Progenitor cell of endocrine pancreas (in vitro differentiated cells): ENCODE results near the gene PARD3. TPM values are rescaled to one million over a fixed set of nuclear protein-coding genes. Genes with fewer than 3 reads are reported as not detected.

Experiments used
- DNase-seq: peaks from one replicate; pipeline ENCODE4 v3.0.0; 2021; ENCODE audit warnings: low spot score; ENCODE audit not compliant: unreplicated experiment
- H3K27ac Mint-ChIP-seq: 2 replicates; pipeline ENCODE4 v1.8.0; 2021; ENCODE audit warnings: mild to moderate bottlenecking, moderate library complexity, mixed read lengths
- H3K27me3 Mint-ChIP-seq: 2 replicates; pipeline ENCODE4 v1.8.0; 2021; ENCODE audit warnings: mixed read lengths
- H3K36me3 Mint-ChIP-seq: 2 replicates; pipeline ENCODE4 v1.8.0; 2022; ENCODE audit warnings: mixed read lengths; ENCODE audit not compliant: insufficient read depth
- H3K4me1 Mint-ChIP-seq: 2 replicates; pipeline ENCODE4 v1.8.0; 2021; ENCODE audit warnings: low read depth, mixed read lengths
- H3K4me3 Mint-ChIP-seq: 2 replicates; pipeline ENCODE4 v1.8.0; 2021; ENCODE audit warnings: low read depth, mild to moderate bottlenecking, moderate library complexity, mixed read lengths
- H3K9me3 Mint-ChIP-seq: 2 replicates; pipeline ENCODE4 v1.8.0; 2021; ENCODE audit warnings: low read depth, mixed read lengths
- CTCF ChIP-seq: fragments of 200-600 bp; sonication (generic); IDR thresholded peaks from one replicate; pipeline ENCODE4 v1.5.0; 2021; ENCODE audit warnings: antibody characterized with exemption, mild to moderate bottlenecking; ENCODE audit not compliant: unreplicated experiment
- total RNA-seq: library from RNA; stranded (reverse); gene quantifications from 2 replicates; pipeline ENCODE4 v1.2.1, GENCODE V29; 2021

Gene PARD3
- total RNA-seq, 1 donor from 2014 or later: 85.3 TPM

GRCh38 chr10:34859170-34859569 lies 44.1 kb upstream of the PARD3 start:
- peaks cover 10% of the 10 kb centered on the region for H3K27me3 Mint-ChIP-seq
- H3K4me3 Mint-ChIP-seq: no peak overlapping the region

GRCh38 chr10:34858003-34858402 lies 42.9 kb upstream of the PARD3 start:
- H3K4me1 Mint-ChIP-seq: peaks cover 18% of the 10 kb centered on the region
- DNase-seq: no peak
- H3K9me3 Mint-ChIP-seq: no peaks in the 10 kb centered on the region
- H3K27ac Mint-ChIP-seq: no peak overlapping the region
- peaks cover 10% of the 10 kb centered on the region for H3K27me3 Mint-ChIP-seq
- no peak overlapping the region for H3K4me3 Mint-ChIP-seq
- TF ChIP-seq CTCF: no peak
- no peaks in the 10 kb centered on the region for H3K36me3 Mint-ChIP-seq

More at GRCh38 chr10:34859170-34859569, 44.1 kb upstream of the PARD3 start:
- TF ChIP-seq CTCF: no peak
- DNase-seq: no peak
- peaks cover 24% of the 10 kb centered on the region for H3K4me1 Mint-ChIP-seq
- H3K36me3 Mint-ChIP-seq: no peaks in the 10 kb centered on the region
- H3K27ac Mint-ChIP-seq: no peak overlapping the region
- H3K9me3 Mint-ChIP-seq: no peaks in the 10 kb centered on the region

- Mint-ChIP-seq H3K27ac (no peak overlapping the region), H3K4me3 (no peak overlapping the region), H3K27me3 (peaks cover 15% of the 10 kb centered on the region), H3K36me3 (no peaks in the 10 kb centered on the region), H3K9me3 (no peaks in the 10 kb centered on the region), H3K4me1 (peaks cover 5% of the 10 kb centered on the region)
- no peak for TF ChIP-seq CTCF
- DNase-seq: no peak
These were observed 39.1 kb upstream of the PARD3 start for GRCh38 chr10:34854147-34854601.

- Mint-ChIP-seq H3K9me3 (no peaks in the 10 kb centered on the region), H3K27ac (no peak overlapping the region), H3K27me3 (peaks cover 16% of the 10 kb centered on the region), H3K4me3 (no peak overlapping the region), H3K36me3 (no peaks in the 10 kb centered on the region), H3K4me1 (peaks cover 5% of the 10 kb centered on the region)
- TF ChIP-seq CTCF: no peak
- DNase-seq: no peak
These were observed 38.3 kb upstream of the PARD3 start for GRCh38 chr10:34853357-34853756.

GRCh38 chr10:34850558-34850957 lies 35.5 kb upstream of the PARD3 start:
- no peak for TF ChIP-seq CTCF

More at GRCh38 chr10:34850558-34850957, 35.5 kb upstream of the PARD3 start:
- Mint-ChIP-seq H3K4me1 (no peaks in the 10 kb centered on the region), H3K27ac (no peak overlapping the region), H3K36me3 (no peaks in the 10 kb centered on the region), H3K4me3 (no peak overlapping the region), H3K27me3 (peaks cover 13% of the 10 kb centered on the region), H3K9me3 (no peaks in the 10 kb centered on the region)
- no peak for DNase-seq
